K562 (cell line): ENCODE results near the gene RAPGEF5. TPM values are rescaled to one million over a fixed set of nuclear protein-coding genes. Genes with fewer than 3 reads are reported as not detected.

Experiments used
- ATAC-seq: fragments of 200-7000 bp; cut with Tn5 transposase; 3 replicates; pipeline ENCODE4 v1.9.1; 2020; ENCODE audit warnings: moderate library complexity
- BruUV-seq: library from RNA; stranded (reverse); fragments of 400-500 nt; replicated peaks from 2 replicates; lab custom pipeline; 2021; lab: Mats Ljungman, UMichigan
- CTCF ChIA-PET: fragments of 300-600 bp; formaldehyde crosslinking; extraction: SDS; loops from one replicate; lab custom pipeline; 2021; ENCODE audit warnings: low intra/inter-chr PET ratio; lab: Yijun Ruan, JAX
- POLR2A ChIA-PET: fragments of 300-600, 350-650 bp; sonication (Branson Sonifier 250); formaldehyde crosslinking; extraction: SDS; loops from one replicate; lab custom pipeline; 2021; ENCODE audit warnings: antibody characterized with exemption, inconsistent platforms; lab: Yijun Ruan, JAX
- DNase-seq, 4 experiments: peaks; one replicate each; pipeline versions ENCODE4 v3.0.0 to v3.0.0-alpha.2; 2011 to 2018; ENCODE audit warnings: low spot score in 3 of 4, mixed read lengths in 3 of 4; ENCODE audit errors: extremely low read depth in 1 of 4
- FAIRE-seq: peaks from 2 replicates; lab custom pipeline; 2011; peaks lifted over from hg19 to GRCh38; lab: Jason Lieb, UNC
- H2AFZ ChIP-seq: 2 replicates; pipeline ENCODE4 v1.6.0; 2011; ENCODE audit warnings: low read depth, low read length, control low read depth, inconsistent platforms
- H3K27ac ChIP-seq: fragments of 200-600 bp; 3 replicates; pipeline ENCODE4 v1.8.0; 2011; ENCODE audit warnings: low read depth, mild to moderate bottlenecking, control low read depth, inconsistent platforms, low read length, moderate library complexity, mixed read lengths; ENCODE audit errors: extremely low read depth
- H3K27me3 ChIP-seq, 2 experiments: fragments of 300-600 bp in 1 of 2; 2 replicates in 1 of 2; 3 replicates in 1 of 2; pipeline versions ENCODE4 v1.6.0 to v1.8.0; 2011; ENCODE audit warnings: inconsistent platforms in 2 of 2, low read length in 2 of 2, mild to moderate bottlenecking in 1 of 2, mixed read lengths in 1 of 2, moderate library complexity in 1 of 2; ENCODE audit not compliant: control insufficient read depth in 2 of 2, insufficient read depth in 2 of 2
- H3K36me3 ChIP-seq: fragments of 300-600 bp; 3 replicates; pipeline ENCODE4 v1.8.0; 2011; ENCODE audit warnings: mild to moderate bottlenecking, low read length, inconsistent platforms; ENCODE audit not compliant: control insufficient read depth, insufficient read depth
- H3K4me1 ChIP-seq, 2 experiments: fragments of 200-600 bp in 1 of 2; replicated peaks in 1 of 2; 2 replicates in 1 of 2; 3 replicates in 1 of 2; pipeline versions ENCODE4 v1.5.1 to v1.8.0; 2011; ENCODE audit warnings: inconsistent platforms in 2 of 2, low read length in 2 of 2, mild to moderate bottlenecking in 1 of 2, mixed read lengths in 1 of 2, moderate library complexity in 1 of 2; ENCODE audit not compliant: control insufficient read depth in 2 of 2, insufficient read depth in 2 of 2
- H3K4me2 ChIP-seq: 2 replicates; pipeline ENCODE4 v1.6.1; 2011; ENCODE audit warnings: low read length, control low read depth, inconsistent platforms, mixed read lengths; ENCODE audit not compliant: insufficient read depth
- H3K4me3 ChIP-seq: fragments of 200-600 bp; sonication (generic), shearing (Covaris generic); 2 replicates; pipeline ENCODE4 v1.5.1; 2016; ENCODE audit warnings: control low read depth, inconsistent platforms
- H3K79me2 ChIP-seq: fragments of 200-600 bp; 3 replicates; pipeline ENCODE4 v1.8.0; 2011; ENCODE audit warnings: low read length, inconsistent platforms; ENCODE audit not compliant: control insufficient read depth, insufficient read depth
- H3K9ac ChIP-seq, 2 experiments: 2 replicates each; pipeline versions ENCODE4 v1.6.0 to v1.6.1; 2011; ENCODE audit warnings: low read depth in 2 of 2, low read length in 2 of 2, control low read depth in 1 of 2, inconsistent platforms in 1 of 2, mild to moderate bottlenecking in 1 of 2, mixed read lengths in 1 of 2; ENCODE audit not compliant: insufficient read depth in 1 of 2
- H3K9me1 ChIP-seq: one replicate; pipeline ENCODE4 v1.6.0; 2011; ENCODE audit warnings: inconsistent platforms, mild to moderate bottlenecking, low read length, moderate library complexity; ENCODE audit not compliant: control insufficient read depth, insufficient read depth
- H3K9me3 ChIP-seq: replicated peaks from 2 replicates; pipeline ENCODE4 v1.5.1; 2011; ENCODE audit warnings: low read depth, low read length, inconsistent platforms; ENCODE audit not compliant: control insufficient read depth, insufficient read depth
- H4K20me1 ChIP-seq: replicated peaks from 2 replicates; pipeline ENCODE4 v1.6.1; 2011; ENCODE audit warnings: low read length, inconsistent platforms, mixed read lengths; ENCODE audit not compliant: control insufficient read depth, insufficient read depth
- MLX ChIP-seq, 2 experiments: fragments of 450-650 bp in 1 of 2; sonication (generic) in 1 of 2; formaldehyde crosslinking; conservative IDR thresholded peaks; 2 replicates each; pipeline versions ENCODE4 v1.4.0 to v1.8.1; 2020 to 2022; ENCODE audit warnings: mild to moderate bottlenecking in 1 of 2, missing genetic modification reagents in 1 of 2
- MYBL2 ChIP-seq, 2 experiments: fragments of 450-650 bp in 1 of 2; sonication (generic) in 1 of 2; formaldehyde crosslinking in 1 of 2; IDR thresholded peaks; 2 replicates each; pipeline versions ENCODE4 v1.6.1 to v1.8.1; 2017 to 2022; ENCODE audit warnings: borderline replicate concordance in 1 of 2, inconsistent platforms in 1 of 2, low read depth in 1 of 2, mild to moderate bottlenecking in 1 of 2, missing genetic modification reagents in 1 of 2, moderate library complexity in 1 of 2
- NCOA4 ChIP-seq: fragments of 450-650 bp; IDR thresholded peaks from 2 replicates; pipeline ENCODE4 v1.6.1; 2018; ENCODE audit warnings: mild to moderate bottlenecking; ENCODE audit not compliant: partially characterized antibody
- SIX5 ChIP-seq, 2 experiments: IDR thresholded peaks; 2 replicates each; pipeline ENCODE4 v1.6.1; 2011; ENCODE audit warnings: low read length in 2 of 2, borderline replicate concordance in 1 of 2, low read depth in 1 of 2, mild to moderate bottlenecking in 1 of 2, moderate library complexity in 1 of 2; ENCODE audit not compliant: insufficient read depth in 1 of 2
- ZSCAN32 ChIP-seq: fragments of 450-650 bp; formaldehyde crosslinking; IDR thresholded peaks from 2 replicates; pipeline ENCODE4 v1.4.0; 2020; ENCODE audit warnings: mild to moderate bottlenecking, moderate library complexity
- WGBS: fragments of 100-300 bp; shearing (Covaris generic); methylation state at CpG from one replicate; pipeline ENCODE4 v1.1.6; 2016; ENCODE audit warnings: low coverage, mixed read lengths; ENCODE audit not compliant: insufficient coverage; ENCODE audit errors: missing lambda C conversion rate; 5-methylcytosine and 5-hydroxymethylcytosine counted together
- in situ Hi-C: fragments of 300-500 bp; cut with MboI; formaldehyde crosslinking; loops from 4 replicates; pipeline ENCODE4 v1.15.0; 2018; ENCODE audit warnings: inconsistent platforms, mixed read lengths
- intact Hi-C: fragments of 100-400 bp; cut with micrococcal nuclease; formaldehyde crosslinking; loops from 2 replicates; pipeline ENCODE4 v1.14.2; 2022
- polyA plus RNA-seq, 8 experiments: library from polyadenylated mRNA; depleted of rRNA in 4 of 8; stranded (reverse) in 5 of 8; unstranded in 3 of 8; fragments of >200 nt; fragmentation: Nextera tagmentation in 2 of 8; fragmentation: Illumina TruSeq in 1 of 8; extraction: Ambion mirVana in 2 of 8; extraction: Trizol in 1 of 8; gene quantifications; 2 replicates each; pipeline versions ENCODE4 v1.2.1 to v1.2.3, GENCODE V29; 2011 to 2014; ENCODE audit warnings: inconsistent platforms in 1 of 8, missing spikeins in 1 of 8
- total RNA-seq, 7 experiments: library from RNA; depleted of rRNA in 6 of 7; stranded (reverse); fragments of >200 nt in 6 of 7; fragmentation: Illumina TruSeq in 2 of 7; extraction: Trizol in 2 of 7; gene quantifications; 2 replicates each; pipeline versions ENCODE4 v1.2.1 to v1.2.3, GENCODE V29; 2011 to 2021; ENCODE audit warnings: low replicate concordance in 1 of 7
- TF ChIP-seq, protein P1 (sequence below), 3 experiments: IDR thresholded peaks in 2 of 3; conservative IDR thresholded peaks in 1 of 3; 2 replicates each; pipeline ENCODE4 v1.5.1; 2011 to 2012; ENCODE audit warnings: low read length in 3 of 3, mild to moderate bottlenecking in 3 of 3, control low read depth in 2 of 3, improper control_type of control experiment in 1 of 3, inconsistent platforms in 1 of 3, low read depth in 1 of 3, mixed read lengths in 1 of 3, moderate library complexity in 1 of 3; ENCODE audit not compliant: insufficient read depth in 2 of 3
- TF ChIP-seq, protein P2 (sequence below), 2 experiments: fragments of 450-650 bp in 1 of 2; sonication (generic) in 1 of 2; formaldehyde crosslinking in 1 of 2; IDR thresholded peaks; 2 replicates each; pipeline versions ENCODE4 v1.7.1 to v1.9.0; 2016 to 2022; ENCODE audit warnings: inconsistent platforms in 1 of 2, mild to moderate bottlenecking in 1 of 2, missing genetic modification reagents in 1 of 2

The RAPGEF5 gene
- total and polyA plus RNA-seq, 9 of the 15 experiments (the other 6 are each of a cell fraction or from before 2014, with no cell fraction given), result 0.39 to 2.0 (median 1.1) TPM

DNA sequence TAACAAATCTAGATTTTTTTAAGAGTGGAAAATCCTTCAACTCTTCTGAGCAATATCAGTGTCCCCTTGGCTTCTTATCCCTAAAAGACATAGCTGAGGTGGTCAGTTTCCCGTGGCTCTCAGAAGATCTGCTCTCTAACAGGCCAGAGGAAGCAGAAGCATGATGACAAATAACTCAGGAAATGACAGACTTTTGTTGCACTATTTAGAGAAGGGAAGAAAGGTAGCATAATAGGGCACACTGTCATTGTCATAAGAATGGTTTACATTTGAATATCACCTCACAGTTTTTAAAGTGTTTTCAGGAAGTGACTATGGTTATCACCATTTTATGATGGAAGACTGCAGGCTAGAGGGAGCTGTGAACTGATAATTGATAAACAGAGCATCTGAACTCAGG lies 33.6 kb upstream of the RAPGEF5 start:
- H3K4me1 ChIP-seq, result peaks cover 0 to 18% of the 10 kb centered on the region in 2 experiments; a peak in 4 of 5 replicates
- H3K9me3 ChIP-seq, result no peaks in the 10 kb centered on the region
- FAIRE-seq (peak; percentile 6), DNase-seq (no peak), ATAC-seq (no peak)
- H3K9ac ChIP-seq, result no peak overlapping the region
- in situ Hi-C loops, result no loop called here
- H3K4me3 ChIP-seq, result no peak overlapping the region
- ChIA-PET CTCF (no interaction called here), POLR2A (interaction anchor here (0.6 to 0.8 kb wide), 2 partner anchors 10 to 14 kb away, joined by 3 to 4 read pairs; no protein-coding TSS in a partner anchor)
- 10% methylated on average over 1 of the region's 1 CpG for WGBS
- H3K36me3 ChIP-seq, result no peaks in the 10 kb centered on the region
- intact Hi-C loops, result loop anchor here (5.0 kb wide), 1 partner anchor 62 kb away; no protein-coding TSS in a partner anchor
- H2AFZ ChIP-seq, result no peak overlapping the region
- H4K20me1 ChIP-seq, result no peaks in the 10 kb centered on the region
- H3K9me1 ChIP-seq, result no peaks in the 10 kb centered on the region
- no peak overlapping the region for H3K27ac ChIP-seq
- H3K79me2 ChIP-seq, result no peaks in the 10 kb centered on the region
- H3K27me3 ChIP-seq, result 0 out of 5 replicates have a peak, but pooled peaks cover 0 to 4% of the 10 kb centered on the region in 2 experiments
- no peak overlapping the region for H3K4me2 ChIP-seq
- TF ChIP-seq, protein P1, sequence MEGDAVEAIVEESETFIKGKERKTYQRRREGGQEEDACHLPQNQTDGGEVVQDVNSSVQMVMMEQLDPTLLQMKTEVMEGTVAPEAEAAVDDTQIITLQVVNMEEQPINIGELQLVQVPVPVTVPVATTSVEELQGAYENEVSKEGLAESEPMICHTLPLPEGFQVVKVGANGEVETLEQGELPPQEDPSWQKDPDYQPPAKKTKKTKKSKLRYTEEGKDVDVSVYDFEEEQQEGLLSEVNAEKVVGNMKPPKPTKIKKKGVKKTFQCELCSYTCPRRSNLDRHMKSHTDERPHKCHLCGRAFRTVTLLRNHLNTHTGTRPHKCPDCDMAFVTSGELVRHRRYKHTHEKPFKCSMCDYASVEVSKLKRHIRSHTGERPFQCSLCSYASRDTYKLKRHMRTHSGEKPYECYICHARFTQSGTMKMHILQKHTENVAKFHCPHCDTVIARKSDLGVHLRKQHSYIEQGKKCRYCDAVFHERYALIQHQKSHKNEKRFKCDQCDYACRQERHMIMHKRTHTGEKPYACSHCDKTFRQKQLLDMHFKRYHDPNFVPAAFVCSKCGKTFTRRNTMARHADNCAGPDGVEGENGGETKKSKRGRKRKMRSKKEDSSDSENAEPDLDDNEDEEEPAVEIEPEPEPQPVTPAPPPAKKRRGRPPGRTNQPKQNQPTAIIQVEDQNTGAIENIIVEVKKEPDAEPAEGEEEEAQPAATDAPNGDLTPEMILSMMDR (IDR thresholded peaks at IDR 0.05 in 2 of 3, conservative IDR thresholded peaks at IDR 0.05 in 1 of 3; ENCODE audit: insufficient read depth in 2 of 3, low read depth in 1 of 3, low read length in 3 of 3), result no peak; a peak in 1 of 6 replicates
- no peak for TF ChIP-seq NCOA4
- no peak for TF ChIP-seq MYBL2 (IDR thresholded peaks at IDR 0.05; ENCODE audit: low read depth)
- TF ChIP-seq MYBL2 (CRISPR knock-in tag; IDR thresholded peaks at IDR 0.05; ENCODE audit: borderline replicate concordance), result no peak
- no peak for TF ChIP-seq SIX5 (IDR thresholded peaks at IDR 0.05; ENCODE audit: borderline replicate concordance in 1 of 2, insufficient read depth in 1 of 2, low read depth in 1 of 2, low read length in 2 of 2)
- TF ChIP-seq MLX (CRISPR knock-in tag; conservative IDR thresholded peaks at IDR 0.05), result no peak
- TF ChIP-seq, protein P2, sequence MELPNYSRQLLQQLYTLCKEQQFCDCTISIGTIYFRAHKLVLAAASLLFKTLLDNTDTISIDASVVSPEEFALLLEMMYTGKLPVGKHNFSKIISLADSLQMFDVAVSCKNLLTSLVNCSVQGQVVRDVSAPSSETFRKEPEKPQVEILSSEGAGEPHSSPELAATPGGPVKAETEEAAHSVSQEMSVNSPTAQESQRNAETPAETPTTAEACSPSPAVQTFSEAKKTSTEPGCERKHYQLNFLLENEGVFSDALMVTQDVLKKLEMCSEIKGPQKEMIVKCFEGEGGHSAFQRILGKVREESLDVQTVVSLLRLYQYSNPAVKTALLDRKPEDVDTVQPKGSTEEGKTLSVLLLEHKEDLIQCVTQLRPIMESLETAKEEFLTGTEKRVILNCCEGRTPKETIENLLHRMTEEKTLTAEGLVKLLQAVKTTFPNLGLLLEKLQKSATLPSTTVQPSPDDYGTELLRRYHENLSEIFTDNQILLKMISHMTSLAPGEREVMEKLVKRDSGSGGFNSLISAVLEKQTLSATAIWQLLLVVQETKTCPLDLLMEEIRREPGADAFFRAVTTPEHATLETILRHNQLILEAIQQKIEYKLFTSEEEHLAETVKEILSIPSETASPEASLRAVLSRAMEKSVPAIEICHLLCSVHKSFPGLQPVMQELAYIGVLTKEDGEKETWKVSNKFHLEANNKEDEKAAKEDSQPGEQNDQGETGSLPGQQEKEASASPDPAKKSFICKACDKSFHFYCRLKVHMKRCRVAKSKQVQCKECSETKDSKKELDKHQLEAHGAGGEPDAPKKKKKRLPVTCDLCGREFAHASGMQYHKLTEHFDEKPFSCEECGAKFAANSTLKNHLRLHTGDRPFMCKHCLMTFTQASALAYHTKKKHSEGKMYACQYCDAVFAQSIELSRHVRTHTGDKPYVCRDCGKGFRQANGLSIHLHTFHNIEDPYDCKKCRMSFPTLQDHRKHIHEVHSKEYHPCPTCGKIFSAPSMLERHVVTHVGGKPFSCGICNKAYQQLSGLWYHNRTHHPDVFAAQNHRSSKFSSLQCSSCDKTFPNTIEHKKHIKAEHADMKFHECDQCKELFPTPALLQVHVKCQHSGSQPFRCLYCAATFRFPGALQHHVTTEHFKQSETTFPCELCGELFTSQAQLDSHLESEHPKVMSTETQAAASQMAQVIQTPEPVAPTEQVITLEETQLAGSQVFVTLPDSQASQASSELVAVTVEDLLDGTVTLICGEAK (IDR thresholded peaks at IDR 0.05), result no peak
- TF ChIP-seq, protein P2 (CRISPR knock-in tag; IDR thresholded peaks at IDR 0.05), result no peak
- no peak for TF ChIP-seq ZSCAN32
- TF ChIP-seq, all 486 proteins: peak for 0
- no TSS peak for BruUV-seq
